Measurements from ENCODE around the gene ATAD3C.
"Not testable (repeated sequence)": the region's sequence is repeated elsewhere in the genome, so short reads cannot be mapped to it uniquely, and the experiment has no call there.

DNA sequence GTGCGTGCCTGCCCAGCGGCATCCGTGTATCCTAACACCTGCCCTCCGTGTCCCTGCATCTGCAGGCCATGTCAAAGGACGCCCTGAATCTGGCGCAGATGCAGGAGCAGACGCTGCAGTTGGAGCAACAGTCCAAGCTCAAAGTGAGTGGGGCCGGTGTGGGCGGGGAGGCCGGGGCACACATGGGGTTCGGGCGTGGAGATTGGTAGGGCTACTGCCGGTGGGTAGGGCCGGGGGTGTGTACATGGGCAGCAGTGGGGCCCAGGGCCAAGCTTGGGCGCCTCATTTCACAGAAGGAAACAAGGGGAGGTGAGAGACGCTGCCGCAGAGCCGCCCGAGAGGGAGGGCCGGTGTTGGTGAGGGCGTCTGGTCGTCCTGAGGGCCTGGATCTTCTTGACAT lies 1.1 kb downstream of the ATAD3C start:
- not testable (repeated sequence) for TF ChIP-seq CTCF (conservative IDR thresholded peaks at IDR 0.05 in 1 of 2, IDR thresholded peaks at IDR 0.05 in 1 of 2; ENCODE audit: low read depth in 1 of 2, low read length in 2 of 2); EZH2 (IDR thresholded peaks at IDR 0.05; ENCODE audit: low read length, missing control alignments)
